ENCODE results near the gene PARD3.

PARD3 gene

DNA sequence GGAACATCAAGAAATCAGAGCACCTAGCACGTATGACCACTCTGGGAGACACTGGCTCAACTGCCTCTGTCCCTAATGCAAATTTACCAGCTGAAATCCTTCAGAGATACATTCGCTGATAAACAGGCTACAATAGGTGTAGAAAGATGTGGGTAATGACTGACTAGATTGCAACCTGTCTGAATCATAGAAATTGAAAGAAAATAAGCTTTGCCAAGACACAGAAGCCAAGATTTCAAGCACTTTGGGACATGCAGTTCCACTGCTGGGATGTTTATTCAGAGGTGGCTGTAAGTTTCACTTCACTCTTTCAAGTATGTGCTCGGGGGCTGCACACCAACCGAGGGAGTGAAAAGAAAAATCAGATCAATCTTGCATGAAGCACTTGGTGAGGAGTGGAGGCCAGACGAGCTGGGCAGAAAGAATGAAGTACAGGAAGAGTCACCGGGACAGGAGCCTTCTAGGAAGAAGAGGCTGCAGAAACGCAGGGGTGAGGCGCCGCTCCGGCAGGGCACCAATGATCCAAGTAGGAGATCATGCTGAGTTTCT lies 276.7 kb downstream of the PARD3 start:
- H3K79me2 ChIP-seq (ENCODE audit: insufficient read depth, low read length), result no peaks in the 10 kb centered on the region
- no peaks in the 10 kb centered on the region for H3K9me3 ChIP-seq (ENCODE audit: insufficient read depth, low read length)
- no peaks in the 10 kb centered on the region for H3F3A ChIP-seq (ENCODE audit: insufficient read depth)
- no peaks in the 10 kb centered on the region for H3K36me3 ChIP-seq (ENCODE audit: low read length)
- H3K4me3 ChIP-seq (ENCODE audit: insufficient read depth, low read length, poor library complexity, severe bottlenecking), result no peak overlapping the region
- H3K27ac ChIP-seq (ENCODE audit: low read depth, low read length), result no peak overlapping the region
- H3K27me3 ChIP-seq (ENCODE audit: low read length), result no peaks in the 10 kb centered on the region
- no peak overlapping the region for H3K9ac ChIP-seq (ENCODE audit: low read length)
- H3K4me2 ChIP-seq (ENCODE audit: low read depth, low read length, poor library complexity, severe bottlenecking), result no peak overlapping the region
- no peak overlapping the region for H2AFZ ChIP-seq (ENCODE audit: low read depth, low read length, severe bottlenecking)
- no peaks in the 10 kb centered on the region for H3K9me2 ChIP-seq (replicated peaks; ENCODE audit: insufficient read depth, low read length)
- no peak for TF ChIP-seq EZH2phosphoT487 (conservative IDR thresholded peaks at IDR 0.05; ENCODE audit: low read length)
- TF ChIP-seq, protein P1, sequence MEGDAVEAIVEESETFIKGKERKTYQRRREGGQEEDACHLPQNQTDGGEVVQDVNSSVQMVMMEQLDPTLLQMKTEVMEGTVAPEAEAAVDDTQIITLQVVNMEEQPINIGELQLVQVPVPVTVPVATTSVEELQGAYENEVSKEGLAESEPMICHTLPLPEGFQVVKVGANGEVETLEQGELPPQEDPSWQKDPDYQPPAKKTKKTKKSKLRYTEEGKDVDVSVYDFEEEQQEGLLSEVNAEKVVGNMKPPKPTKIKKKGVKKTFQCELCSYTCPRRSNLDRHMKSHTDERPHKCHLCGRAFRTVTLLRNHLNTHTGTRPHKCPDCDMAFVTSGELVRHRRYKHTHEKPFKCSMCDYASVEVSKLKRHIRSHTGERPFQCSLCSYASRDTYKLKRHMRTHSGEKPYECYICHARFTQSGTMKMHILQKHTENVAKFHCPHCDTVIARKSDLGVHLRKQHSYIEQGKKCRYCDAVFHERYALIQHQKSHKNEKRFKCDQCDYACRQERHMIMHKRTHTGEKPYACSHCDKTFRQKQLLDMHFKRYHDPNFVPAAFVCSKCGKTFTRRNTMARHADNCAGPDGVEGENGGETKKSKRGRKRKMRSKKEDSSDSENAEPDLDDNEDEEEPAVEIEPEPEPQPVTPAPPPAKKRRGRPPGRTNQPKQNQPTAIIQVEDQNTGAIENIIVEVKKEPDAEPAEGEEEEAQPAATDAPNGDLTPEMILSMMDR (IDR thresholded peaks at IDR 0.05; ENCODE audit: insufficient read depth, low read length, poor library complexity, severe bottlenecking), result no peak
- no peaks in the 10 kb centered on the region for H4K20me1 ChIP-seq (ENCODE audit: low read depth, low read length)

DNA sequence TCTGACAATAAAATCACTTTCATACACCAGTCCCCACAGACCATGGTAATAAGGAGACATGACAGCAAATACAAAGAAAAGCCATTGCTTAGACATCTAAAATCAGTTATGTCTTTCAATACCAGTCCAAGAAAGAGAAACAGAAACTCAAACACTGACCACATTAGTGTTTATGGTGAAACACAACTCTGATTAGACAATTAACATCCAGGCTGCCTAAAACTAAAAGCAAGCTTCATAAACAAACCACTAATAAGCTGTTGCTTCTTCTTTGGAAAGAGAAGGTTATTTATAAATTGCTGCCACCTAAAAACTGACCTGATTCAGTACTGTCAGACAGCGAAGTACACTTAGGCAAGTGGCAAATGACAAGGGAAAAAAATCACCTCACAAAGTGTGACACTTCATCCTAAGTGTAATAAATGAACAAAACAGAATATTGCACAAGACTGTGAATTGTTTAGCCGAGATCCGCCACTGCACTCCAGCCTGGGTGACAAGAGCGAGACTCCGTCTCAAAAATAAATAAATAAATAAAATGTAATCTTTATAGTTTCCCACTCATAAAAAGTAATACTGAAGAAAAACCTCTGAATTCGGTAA lies 277.4 kb downstream of the PARD3 start:
- H3K4me3 ChIP-seq (ENCODE audit: insufficient read depth, low read length, poor library complexity, severe bottlenecking), result no peak overlapping the region
- TF ChIP-seq EZH2phosphoT487 (conservative IDR thresholded peaks at IDR 0.05; ENCODE audit: low read length), result no peak
- TF ChIP-seq, protein P1 (IDR thresholded peaks at IDR 0.05; ENCODE audit: insufficient read depth, low read length, poor library complexity, severe bottlenecking), result no peak
- no peak overlapping the region for H3K4me2 ChIP-seq (ENCODE audit: low read depth, low read length, poor library complexity, severe bottlenecking)
- no peaks in the 10 kb centered on the region for H3F3A ChIP-seq (ENCODE audit: insufficient read depth)
- no peak overlapping the region for H3K9ac ChIP-seq (ENCODE audit: low read length)
- no peaks in the 10 kb centered on the region for H3K9me3 ChIP-seq (ENCODE audit: insufficient read depth, low read length)
- no peak overlapping the region for H2AFZ ChIP-seq (ENCODE audit: low read depth, low read length, severe bottlenecking)
- no peaks in the 10 kb centered on the region for H3K27me3 ChIP-seq (ENCODE audit: low read length)
- H3K27ac ChIP-seq (ENCODE audit: low read depth, low read length), result no peak overlapping the region
- no peaks in the 10 kb centered on the region for H3K9me2 ChIP-seq (replicated peaks; ENCODE audit: insufficient read depth, low read length)
- H4K20me1 ChIP-seq (ENCODE audit: low read depth, low read length), result no peaks in the 10 kb centered on the region
- no peaks in the 10 kb centered on the region for H3K79me2 ChIP-seq (ENCODE audit: insufficient read depth, low read length)
- no peaks in the 10 kb centered on the region for H3K36me3 ChIP-seq (ENCODE audit: low read length)

DNA sequence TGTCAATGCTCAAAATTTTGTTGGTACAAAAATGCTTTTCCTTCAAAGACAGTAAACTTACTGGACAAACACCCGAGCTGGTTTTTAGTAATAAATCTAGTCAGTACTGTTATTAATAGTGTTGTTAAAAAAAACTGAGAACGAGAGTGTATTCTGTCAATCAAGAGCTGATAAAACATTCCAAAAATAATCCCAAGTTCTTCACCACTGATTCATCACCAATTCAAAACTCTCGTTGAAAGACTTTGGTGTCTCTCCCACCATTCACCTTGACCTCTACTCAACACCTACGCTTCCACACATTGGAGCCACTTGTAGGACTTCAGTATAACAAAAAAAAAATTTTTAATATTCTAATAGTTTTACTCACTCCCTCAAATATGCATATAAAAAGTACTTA lies 279.2 kb downstream of the PARD3 start:
- H3K27me3 ChIP-seq (ENCODE audit: low read length), result no peaks in the 10 kb centered on the region
- H3K36me3 ChIP-seq (ENCODE audit: low read length), result no peaks in the 10 kb centered on the region
- H3F3A ChIP-seq (ENCODE audit: insufficient read depth), result no peaks in the 10 kb centered on the region
- H3K27ac ChIP-seq (ENCODE audit: low read depth, low read length), result no peak overlapping the region
- H2AFZ ChIP-seq (ENCODE audit: low read depth, low read length, severe bottlenecking), result no peak overlapping the region
- no peak overlapping the region for H3K4me3 ChIP-seq (ENCODE audit: insufficient read depth, low read length, poor library complexity, severe bottlenecking)
- H3K4me2 ChIP-seq (ENCODE audit: low read depth, low read length, poor library complexity, severe bottlenecking), result no peak overlapping the region
- TF ChIP-seq, protein P1 (IDR thresholded peaks at IDR 0.05; ENCODE audit: insufficient read depth, low read length, poor library complexity, severe bottlenecking), result no peak
- no peak for TF ChIP-seq EZH2phosphoT487 (conservative IDR thresholded peaks at IDR 0.05; ENCODE audit: low read length)
- no peaks in the 10 kb centered on the region for H3K9me2 ChIP-seq (replicated peaks; ENCODE audit: insufficient read depth, low read length)
- no peaks in the 10 kb centered on the region for H4K20me1 ChIP-seq (ENCODE audit: low read depth, low read length)
- H3K9me3 ChIP-seq (ENCODE audit: insufficient read depth, low read length), result no peaks in the 10 kb centered on the region
- H3K79me2 ChIP-seq (ENCODE audit: insufficient read depth, low read length), result no peaks in the 10 kb centered on the region
- no peak overlapping the region for H3K9ac ChIP-seq (ENCODE audit: low read length)
